Activated CD8-positive, alpha-beta T cell treated with anti-CD3 and anti-CD28 coated beads, Interleukin-2, amount 10 ng/mL, durations not matched to agents 7 days and 5 days (primary cell): ENCODE results near the gene RNF152. TPM values are rescaled to one million over a fixed set of nuclear protein-coding genes. Genes with fewer than 3 reads are reported as not detected.

ENCODE experiments used
- ATAC-seq: fragments of 150-1000 bp; cut with Tn5 transposase; one replicate; pipeline ENCODE4 v1.10.0; 2021; ENCODE audit warnings: moderate library complexity
- CTCF ChIA-PET: fragments of 350-600 bp; sonication (Branson Sonifier 250); formaldehyde crosslinking; loops from one replicate; lab custom pipeline; 2021; ENCODE audit warnings: antibody characterized with exemption; lab: Charles Lee
- POLR2A ChIA-PET: fragments of 350-600 bp; sonication (Branson Sonifier 250); formaldehyde crosslinking; loops from one replicate; lab custom pipeline; 2021; ENCODE audit warnings: antibody characterized with exemption; lab: Charles Lee
- DNase-seq: peaks from one replicate; pipeline ENCODE4 v3.0.0-alpha.2; 2020
- H3K27ac Mint-ChIP-seq: one replicate; pipeline ENCODE4 v1.8.0; 2021; ENCODE audit warnings: mild to moderate bottlenecking, mixed read lengths
- H3K27me3 Mint-ChIP-seq: one replicate; pipeline ENCODE4 v1.8.0; 2021; ENCODE audit warnings: low read depth, mixed read lengths
- H3K36me3 Mint-ChIP-seq: one replicate; pipeline ENCODE4 v1.8.0; 2021; ENCODE audit warnings: low read depth, mixed read lengths
- H3K4me1 Mint-ChIP-seq: one replicate; pipeline ENCODE4 v1.8.0; 2021; ENCODE audit warnings: low read depth, mixed read lengths
- H3K4me3 Mint-ChIP-seq: one replicate; pipeline ENCODE4 v1.8.0; 2021; ENCODE audit warnings: mild to moderate bottlenecking, mixed read lengths
- H3K9me3 Mint-ChIP-seq: one replicate; pipeline ENCODE4 v1.8.0; 2022; ENCODE audit warnings: mixed read lengths; ENCODE audit not compliant: insufficient read depth
- total RNA-seq, 2 experiments: library from RNA; stranded (reverse); gene quantifications; one replicate each; pipeline ENCODE4 v1.2.3, GENCODE V29; 2021

Gene RNF152
- total RNA-seq, 2 experiments from 2014 or later: not detected

DNA sequence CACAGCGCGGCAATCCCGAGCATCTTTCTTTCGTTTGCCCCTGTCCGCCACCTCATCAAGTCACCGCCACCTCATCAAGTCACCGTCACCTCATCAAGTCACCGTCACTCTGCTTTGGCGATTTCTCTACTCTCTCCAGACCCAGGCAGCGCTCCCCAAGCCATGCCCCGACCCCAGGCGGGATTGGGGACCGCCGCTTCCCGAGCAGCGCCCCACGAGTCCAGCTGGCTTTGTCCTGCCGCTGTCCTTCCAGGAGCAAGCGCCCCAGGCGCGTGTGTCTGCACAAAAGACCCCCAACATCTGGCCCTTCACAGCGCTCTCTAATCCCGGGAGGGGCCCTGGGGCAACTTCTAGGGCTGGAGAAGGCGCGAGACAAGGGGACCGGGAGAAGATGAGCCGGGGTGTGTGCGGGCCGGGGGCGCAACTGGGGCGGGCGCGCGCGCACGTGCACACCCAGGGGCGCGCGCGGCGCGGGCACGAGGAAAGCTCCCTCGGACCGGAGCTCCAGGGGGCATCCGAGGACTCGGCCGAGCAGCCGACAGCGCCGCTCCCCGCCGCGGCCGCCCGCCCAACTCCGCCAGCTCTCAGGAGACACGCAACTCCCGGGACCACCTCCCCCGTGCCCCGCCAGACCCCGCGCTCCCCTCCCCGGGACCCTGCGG, 633 bp upstream of the RNF152 start:
- Mint-ChIP-seq H3K27ac (no peak overlapping the region), H3K4me3 (peak overlapping the region; percentile 73), H3K36me3 (no peaks in the 10 kb centered on the region), H3K27me3 (peaks cover 46% of the 10 kb centered on the region), H3K4me1 (peaks cover 10% of the 10 kb centered on the region), H3K9me3 (no peaks in the 10 kb centered on the region)
- ATAC-seq (peak; percentile 35), DNase-seq (peak; percentile 38)
- ChIA-PET CTCF (interaction anchor here (0.9 kb wide), 1 partner anchor 238 kb away, joined by 4 read pairs; no protein-coding TSS in a partner anchor), POLR2A (interaction anchor here (0.6 kb wide), 1 partner anchor 46 kb away, joined by 5 read pairs; no protein-coding TSS in a partner anchor)

DNA sequence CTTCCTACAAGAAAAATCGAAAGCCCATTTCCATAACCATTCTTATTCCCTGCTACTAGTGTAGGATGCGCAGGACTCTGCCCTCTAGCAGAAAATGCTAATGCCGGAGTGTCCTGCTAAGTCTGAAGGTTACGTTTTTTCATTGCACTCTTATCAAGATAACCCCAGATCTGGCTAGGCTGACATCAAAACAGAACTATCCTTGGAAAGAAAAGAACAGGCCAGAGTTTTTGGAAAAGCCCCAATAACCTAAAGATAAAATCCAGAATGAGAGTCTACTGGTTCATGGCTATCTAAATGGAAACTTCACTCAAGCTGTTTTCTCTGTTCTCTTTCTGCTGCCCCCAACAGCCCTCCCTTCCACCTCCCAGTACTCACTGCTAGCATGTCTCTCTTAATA, 913 bp downstream of the RNF152 start:
- Mint-ChIP-seq H3K9me3 (no peaks in the 10 kb centered on the region), H3K36me3 (no peaks in the 10 kb centered on the region), H3K27ac (no peak overlapping the region), H3K27me3 (peaks cover 45% of the 10 kb centered on the region), H3K4me3 (no peak overlapping the region), H3K4me1 (peaks cover 10% of the 10 kb centered on the region)
- no peak for ATAC-seq
- ChIA-PET CTCF (no interaction called here), POLR2A (no interaction called here)
- DNase-seq: no peak

DNA sequence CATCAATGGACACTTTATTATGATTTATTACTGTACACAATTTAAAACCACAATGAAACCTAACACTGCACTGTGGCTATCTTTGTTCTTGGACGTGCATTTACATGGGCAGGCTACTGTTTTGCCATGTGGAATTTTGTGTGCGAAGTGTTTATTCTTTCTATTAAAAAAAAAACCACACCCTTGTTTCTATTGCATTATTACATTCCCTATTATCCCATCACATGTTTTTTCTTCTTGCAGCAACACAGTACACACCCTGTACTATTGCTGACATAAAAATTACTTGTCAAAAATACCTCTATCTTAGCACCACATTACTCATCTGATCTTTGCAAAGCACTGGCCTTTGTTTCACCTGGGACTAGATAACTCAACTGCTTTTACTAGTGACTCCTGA, 1.5 kb downstream of the RNF152 start:
- CTCF ChIA-PET: no interaction called here
- POLR2A ChIA-PET: no interaction called here
- peaks cover 10% of the 10 kb centered on the region for H3K4me1 Mint-ChIP-seq
- no peak for DNase-seq
- H3K27ac Mint-ChIP-seq: no peak overlapping the region
- peaks cover 46% of the 10 kb centered on the region for H3K27me3 Mint-ChIP-seq
- no peaks in the 10 kb centered on the region for H3K36me3 Mint-ChIP-seq
- no peaks in the 10 kb centered on the region for H3K9me3 Mint-ChIP-seq
- H3K4me3 Mint-ChIP-seq: no peak overlapping the region
- no peak for ATAC-seq

DNA sequence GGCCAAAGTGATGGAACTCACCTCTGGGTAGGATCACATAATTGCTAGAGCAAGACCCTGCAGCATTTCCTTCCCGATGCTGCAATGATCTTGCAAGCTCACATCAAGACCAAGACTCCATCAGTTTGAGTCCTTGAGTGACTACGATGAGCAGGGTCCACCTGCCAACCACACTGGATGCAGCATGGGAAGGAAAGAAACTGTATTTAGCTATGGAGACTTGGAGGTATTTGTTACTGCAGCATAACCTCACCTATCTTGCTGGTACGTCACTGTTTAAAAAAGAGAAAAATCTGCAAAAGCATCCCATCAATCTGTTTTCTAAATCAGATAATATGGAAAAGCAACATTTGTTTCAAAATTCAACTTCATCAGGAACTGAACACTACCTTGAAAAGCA, 2.5 kb downstream of the RNF152 start:
- ChIA-PET POLR2A (no interaction called here), CTCF (no interaction called here)
- Mint-ChIP-seq H3K27me3 (peaks cover 43% of the 10 kb centered on the region), H3K27ac (no peak overlapping the region), H3K36me3 (no peaks in the 10 kb centered on the region), H3K4me3 (no peak overlapping the region), H3K4me1 (peaks cover 10% of the 10 kb centered on the region), H3K9me3 (no peaks in the 10 kb centered on the region)
- DNase-seq (no peak), ATAC-seq (no peak)

DNA sequence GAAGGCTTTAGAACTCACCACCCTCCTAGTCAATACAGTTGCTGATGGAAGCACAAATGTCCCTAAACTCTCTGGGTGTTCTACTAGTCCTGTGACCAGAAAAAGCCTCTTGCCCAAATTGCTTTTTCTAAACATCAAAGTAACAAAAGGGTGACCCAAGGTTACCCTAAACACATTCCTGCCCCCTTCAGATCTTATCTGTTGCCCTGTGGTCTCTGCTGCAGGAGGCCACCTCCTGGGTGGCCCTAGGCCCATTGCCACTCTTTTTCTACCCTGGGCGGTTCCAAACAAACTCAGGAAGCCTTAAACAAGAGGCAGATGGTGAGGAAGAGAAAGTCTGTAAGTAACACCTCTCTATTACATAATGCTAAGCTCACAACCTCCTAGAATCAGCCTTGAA, 3.3 kb downstream of the RNF152 start:
- ATAC-seq: no peak
- no peak overlapping the region for H3K4me3 Mint-ChIP-seq
- DNase-seq: no peak
- CTCF ChIA-PET: no interaction called here
- H3K27ac Mint-ChIP-seq: no peak overlapping the region
- no peaks in the 10 kb centered on the region for H3K36me3 Mint-ChIP-seq
- H3K27me3 Mint-ChIP-seq: peaks cover 39% of the 10 kb centered on the region
- peaks cover 10% of the 10 kb centered on the region for H3K4me1 Mint-ChIP-seq
- H3K9me3 Mint-ChIP-seq: no peaks in the 10 kb centered on the region
- POLR2A ChIA-PET: no interaction called here

DNA sequence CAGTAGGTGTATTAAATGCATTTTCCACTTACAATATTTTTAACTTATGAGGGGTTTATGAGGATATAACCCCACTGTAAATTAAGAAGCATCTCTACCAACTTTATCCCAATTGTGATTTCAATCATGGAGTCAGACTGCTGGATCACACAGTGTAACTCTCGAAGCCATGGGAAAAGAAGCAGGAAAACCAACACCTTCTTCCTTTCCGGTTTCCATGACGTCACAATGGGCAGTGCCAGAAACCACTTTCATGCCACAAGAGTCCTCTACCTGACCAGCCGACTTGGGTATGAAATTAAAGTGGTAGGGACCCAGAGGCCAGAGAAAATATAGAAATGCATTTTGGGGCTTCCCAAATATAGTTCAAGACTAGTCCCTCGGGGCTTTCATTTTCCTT, 4.2 kb downstream of the RNF152 start:
- Mint-ChIP-seq H3K4me1 (peaks cover 10% of the 10 kb centered on the region), H3K9me3 (no peaks in the 10 kb centered on the region), H3K4me3 (no peak overlapping the region), H3K36me3 (no peaks in the 10 kb centered on the region), H3K27ac (no peak overlapping the region), H3K27me3 (peaks cover 37% of the 10 kb centered on the region)
- ATAC-seq: no peak
- no peak for DNase-seq
- ChIA-PET CTCF (no interaction called here), POLR2A (no interaction called here)

DNA sequence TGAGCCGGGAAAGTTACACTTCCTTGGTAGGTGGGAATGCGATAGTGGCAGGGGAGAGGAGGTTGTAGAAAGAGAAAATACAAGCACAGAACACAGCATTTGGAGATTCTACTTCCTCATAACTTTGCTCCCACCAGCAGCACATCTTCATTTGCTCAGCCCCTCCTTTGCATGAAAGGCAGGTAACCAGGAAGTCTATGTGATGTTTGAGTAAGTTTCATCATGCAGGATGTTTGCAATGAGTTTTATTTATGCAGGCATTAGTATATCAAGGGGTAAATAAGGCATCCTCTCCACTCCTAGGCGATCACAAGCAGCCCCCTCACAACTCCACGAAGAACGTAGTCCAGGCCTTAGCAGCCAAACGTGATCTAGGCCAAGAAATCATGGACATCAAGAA, 5.0 kb downstream of the RNF152 start:
- DNase-seq (no peak), ATAC-seq (no peak)
- no peaks in the 10 kb centered on the region for H3K36me3 Mint-ChIP-seq
- POLR2A ChIA-PET: no interaction called here
- no peaks in the 10 kb centered on the region for H3K9me3 Mint-ChIP-seq
- no peak overlapping the region for H3K27ac Mint-ChIP-seq
- H3K4me1 Mint-ChIP-seq: peaks cover 4% of the 10 kb centered on the region
- peaks cover 30% of the 10 kb centered on the region for H3K27me3 Mint-ChIP-seq
- CTCF ChIA-PET: no interaction called here
- no peak overlapping the region for H3K4me3 Mint-ChIP-seq

DNA sequence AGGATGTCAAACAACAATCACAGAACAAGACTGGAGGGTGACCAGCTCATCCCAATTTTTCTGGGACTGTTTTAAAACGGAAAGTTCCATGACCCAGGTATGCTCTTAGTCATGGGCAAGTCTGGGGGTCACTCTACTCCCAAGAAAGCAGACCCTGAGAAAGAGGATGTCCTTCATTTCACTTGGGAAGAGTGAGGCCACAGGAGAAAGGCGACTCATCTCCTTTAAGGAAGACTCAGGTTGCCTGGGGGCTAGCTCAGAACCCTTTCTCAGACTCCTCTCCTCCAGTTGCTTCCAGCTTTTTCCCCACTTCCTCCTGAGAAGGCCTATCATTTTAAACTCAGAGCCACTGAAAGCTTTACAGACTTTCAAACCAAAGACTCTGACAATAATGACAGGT, 9.3 kb downstream of the RNF152 start:
- Mint-ChIP-seq H3K27me3 (peaks cover 8% of the 10 kb centered on the region), H3K4me3 (no peak overlapping the region), H3K9me3 (no peaks in the 10 kb centered on the region), H3K36me3 (no peaks in the 10 kb centered on the region), H3K27ac (no peak overlapping the region), H3K4me1 (no peaks in the 10 kb centered on the region)
- POLR2A ChIA-PET: no interaction called here
- ATAC-seq: no peak
- DNase-seq: no peak
- CTCF ChIA-PET: interaction anchor here (1.3 kb wide), 1 partner anchor 19 kb away, joined by 4 read pairs; no protein-coding TSS in a partner anchor

DNA sequence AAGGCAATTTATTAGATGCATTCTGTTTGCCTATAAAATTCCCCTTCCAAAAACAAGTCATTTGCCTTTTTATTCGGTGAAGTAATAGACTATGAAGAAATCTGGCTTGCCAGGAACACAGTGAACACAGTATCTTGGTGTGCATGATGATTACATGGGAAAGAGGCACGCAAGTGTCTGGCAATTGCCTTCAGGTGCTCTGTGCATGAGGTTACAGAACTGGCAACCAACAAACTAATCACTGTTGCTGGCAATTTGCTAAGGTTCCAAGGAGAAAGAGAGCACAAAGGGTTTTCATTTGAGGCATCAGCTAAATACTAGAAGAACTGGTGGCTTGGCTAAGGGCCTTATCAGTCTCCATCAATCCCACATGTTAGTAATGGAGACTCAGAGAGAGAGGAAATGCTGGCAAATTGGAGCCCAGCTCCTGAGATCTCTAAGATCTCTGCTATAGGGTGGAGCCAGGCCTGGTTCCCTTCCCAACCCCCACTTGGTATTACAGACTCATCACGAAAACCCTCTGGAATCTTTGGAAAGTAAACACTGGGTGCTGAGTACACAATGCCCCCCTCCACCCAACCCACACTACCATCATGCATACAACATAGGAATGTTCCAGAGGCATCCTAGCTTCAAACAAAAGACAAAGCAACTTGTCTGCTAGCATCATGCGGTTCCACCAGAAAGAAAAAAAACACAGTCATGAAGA, 10.4 kb downstream of the RNF152 start:
- DNase-seq: no peak
- Mint-ChIP-seq H3K9me3 (no peaks in the 10 kb centered on the region), H3K27me3 (peaks cover 8% of the 10 kb centered on the region), H3K4me3 (no peak overlapping the region), H3K4me1 (no peaks in the 10 kb centered on the region), H3K36me3 (no peaks in the 10 kb centered on the region), H3K27ac (no peak overlapping the region)
- no peak for ATAC-seq
- POLR2A ChIA-PET: no interaction called here
- CTCF ChIA-PET: no interaction called here

DNA sequence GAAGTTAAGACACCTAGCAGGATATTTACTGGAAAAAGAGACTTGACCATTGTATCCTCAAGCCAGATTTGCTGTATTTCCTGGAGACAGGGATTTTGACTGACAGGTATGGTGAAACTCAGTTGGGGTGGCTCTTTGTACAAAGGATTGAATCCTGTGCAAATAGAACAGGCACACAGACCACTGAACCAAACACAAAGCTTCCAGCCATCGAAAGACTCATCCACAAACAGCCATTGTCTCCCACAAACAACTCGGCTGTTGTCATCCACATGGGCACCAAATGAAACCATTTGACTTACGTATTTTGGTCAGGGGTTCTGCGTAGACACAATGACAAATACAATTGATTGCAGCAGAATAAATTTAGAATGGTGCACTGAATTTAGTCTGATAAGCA, 15.9 kb downstream of the RNF152 start:
- ATAC-seq: no peak
- no peaks in the 10 kb centered on the region for H3K4me1 Mint-ChIP-seq

DNA sequence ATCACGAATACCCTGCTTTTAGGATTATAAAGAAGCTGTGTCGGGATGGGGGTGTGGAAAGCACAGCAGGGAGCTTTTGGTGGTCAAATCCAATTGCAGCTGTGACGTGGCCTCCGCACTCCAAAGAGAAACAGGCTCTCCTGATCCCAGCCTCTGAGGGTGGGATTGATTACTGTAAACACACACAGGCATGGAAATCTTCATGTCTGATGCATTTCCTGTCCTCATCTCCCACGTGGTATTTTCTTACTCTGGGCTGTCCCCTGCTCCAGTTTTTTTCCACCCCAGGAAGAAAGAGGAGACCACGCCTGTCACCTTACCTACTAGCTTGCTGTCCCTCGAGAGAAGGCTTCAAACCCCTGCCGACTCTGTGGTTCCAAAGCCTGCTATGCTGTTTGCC, 22.7 kb downstream of the RNF152 start:
- no peak for ATAC-seq
- ChIA-PET CTCF (no interaction called here), POLR2A (no interaction called here)
- no peak for DNase-seq
- Mint-ChIP-seq H3K4me3 (no peak overlapping the region), H3K36me3 (no peaks in the 10 kb centered on the region), H3K27me3 (peaks cover 4% of the 10 kb centered on the region), H3K4me1 (no peaks in the 10 kb centered on the region), H3K9me3 (no peaks in the 10 kb centered on the region), H3K27ac (no peak overlapping the region)

More for the DNA sequence above, 15.9 kb downstream of the RNF152 start:
- Mint-ChIP-seq H3K9me3 (no peaks in the 10 kb centered on the region), H3K27ac (no peak overlapping the region), H3K4me3 (no peak overlapping the region), H3K36me3 (no peaks in the 10 kb centered on the region), H3K27me3 (peaks cover 15% of the 10 kb centered on the region)
- DNase-seq: no peak
- ChIA-PET POLR2A (no interaction called here), CTCF (no interaction called here)

DNA sequence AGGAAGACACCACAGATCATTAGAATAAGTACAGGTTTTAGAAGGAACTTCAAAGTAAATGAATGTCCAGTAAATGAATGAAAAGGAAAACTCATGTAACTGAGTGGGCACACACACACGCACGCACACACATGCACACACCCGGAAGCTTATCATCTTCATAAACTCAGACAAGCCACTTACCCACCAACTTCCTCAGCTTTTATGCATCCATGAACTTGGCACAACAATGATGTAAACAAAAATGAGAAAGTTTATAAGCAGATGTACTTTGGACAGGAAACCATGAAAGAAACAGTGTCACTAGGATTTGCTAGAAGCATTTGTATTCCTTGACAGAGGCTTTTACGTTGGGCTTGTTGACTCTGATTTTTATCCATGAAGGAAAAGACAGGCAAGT, 23.2 kb downstream of the RNF152 start:
- DNase-seq (no peak), ATAC-seq (no peak)
- CTCF ChIA-PET: no interaction called here
- no peak overlapping the region for H3K4me3 Mint-ChIP-seq
- POLR2A ChIA-PET: no interaction called here
- H3K9me3 Mint-ChIP-seq: no peaks in the 10 kb centered on the region
- no peaks in the 10 kb centered on the region for H3K4me1 Mint-ChIP-seq
- H3K27me3 Mint-ChIP-seq: peaks cover 4% of the 10 kb centered on the region
- H3K36me3 Mint-ChIP-seq: no peaks in the 10 kb centered on the region
- H3K27ac Mint-ChIP-seq: no peak overlapping the region
